Astrocyte (in vitro differentiated cells and primary cell): ENCODE measurements around the gene EPHA7. TPM values are rescaled to one million over a fixed set of nuclear protein-coding genes. Genes with fewer than 3 reads are reported as not detected.

Experiments used
- DNase-seq: peaks from one replicate; pipeline ENCODE4 v3.0.0-alpha.2; 2010; ENCODE audit warnings: low read depth
- FAIRE-seq: peaks from 2 replicates; lab custom pipeline; 2011; peaks lifted over from hg19 to GRCh38; lab: Jason Lieb, UNC
- H2AFZ ChIP-seq: 2 replicates; pipeline ENCODE4 v1.6.0; 2012; ENCODE audit warnings: low read depth, low read length, inconsistent platforms
- H3K27ac ChIP-seq: 2 replicates; pipeline ENCODE4 v1.5.1; 2011; ENCODE audit warnings: low read depth, low read length, inconsistent platforms
- H3K27me3 ChIP-seq: 2 replicates; pipeline ENCODE4 v1.6.0; 2011; ENCODE audit warnings: low read length, inconsistent platforms; ENCODE audit not compliant: insufficient read depth
- H3K36me3 ChIP-seq: 2 replicates; pipeline ENCODE4 v1.5.1; 2011; ENCODE audit warnings: low read length, inconsistent platforms; ENCODE audit not compliant: insufficient read depth
- H3K4me1 ChIP-seq: 2 replicates; pipeline ENCODE4 v1.5.1; 2011; ENCODE audit warnings: low read length, inconsistent platforms; ENCODE audit not compliant: insufficient read depth
- H3K4me2 ChIP-seq: 2 replicates; pipeline ENCODE4 v1.6.0; 2012; ENCODE audit warnings: low read length, inconsistent platforms
- H3K4me3 ChIP-seq: 2 replicates; pipeline ENCODE4 v1.5.1; 2011; ENCODE audit warnings: low read depth, mild to moderate bottlenecking, low read length, inconsistent platforms; ENCODE audit not compliant: insufficient read depth
- H3K79me2 ChIP-seq: 2 replicates; pipeline ENCODE4 v1.6.0; 2012; ENCODE audit warnings: mild to moderate bottlenecking, low read length, inconsistent platforms; ENCODE audit not compliant: insufficient read depth
- H3K9ac ChIP-seq: 2 replicates; pipeline ENCODE4 v1.6.0; 2012; ENCODE audit warnings: mild to moderate bottlenecking, low read length, inconsistent platforms
- H3K9me3 ChIP-seq: 2 replicates; pipeline ENCODE4 v1.5.1; 2012; ENCODE audit warnings: low read depth, mild to moderate bottlenecking, low read length, inconsistent platforms; ENCODE audit not compliant: insufficient read depth
- H4K20me1 ChIP-seq: 2 replicates; pipeline ENCODE4 v1.6.0; 2012; ENCODE audit warnings: low read length, inconsistent platforms; ENCODE audit not compliant: insufficient read depth
- H3K27ac Mint-ChIP-seq: one replicate; pipeline ENCODE4 v1.8.0; 2021; ENCODE audit warnings: mild to moderate bottlenecking, mixed read lengths; ENCODE audit not compliant: unreplicated experiment
- H3K27me3 Mint-ChIP-seq: one replicate; pipeline ENCODE4 v1.8.0; 2021; ENCODE audit warnings: low read depth, mixed read lengths; ENCODE audit not compliant: unreplicated experiment
- H3K36me3 Mint-ChIP-seq: one replicate; pipeline ENCODE4 v1.8.0; 2021; ENCODE audit warnings: low read depth, mixed read lengths; ENCODE audit not compliant: unreplicated experiment
- H3K4me1 Mint-ChIP-seq: one replicate; pipeline ENCODE4 v1.8.0; 2021; ENCODE audit warnings: low read depth, mixed read lengths; ENCODE audit not compliant: unreplicated experiment
- H3K4me3 Mint-ChIP-seq: one replicate; pipeline ENCODE4 v1.8.0; 2021; ENCODE audit warnings: mild to moderate bottlenecking, moderate library complexity, mixed read lengths; ENCODE audit not compliant: unreplicated experiment
- H3K9me3 Mint-ChIP-seq: one replicate; pipeline ENCODE4 v1.8.0; 2021; ENCODE audit warnings: mild to moderate bottlenecking, mixed read lengths; ENCODE audit not compliant: unreplicated experiment
- EZH2 ChIP-seq: IDR thresholded peaks from 2 replicates; pipeline ENCODE4 v1.6.1; 2012; ENCODE audit warnings: mild to moderate bottlenecking, low read length, inconsistent platforms; ENCODE audit not compliant: insufficient read depth
- total RNA-seq: library from RNA; stranded (reverse); gene quantifications from 2 replicates; pipeline ENCODE4 v1.2.1, GENCODE V29; 2021
- TF ChIP-seq, protein P1 (sequence below): IDR thresholded peaks from 2 replicates; pipeline ENCODE4 v1.5.1; 2011; ENCODE audit warnings: low read depth, mild to moderate bottlenecking, inconsistent platforms, low read length, moderate library complexity; ENCODE audit not compliant: insufficient read depth

EPHA7 gene
- total RNA-seq, 1 donor from 2014 or later: 0.82 TPM

DNA sequence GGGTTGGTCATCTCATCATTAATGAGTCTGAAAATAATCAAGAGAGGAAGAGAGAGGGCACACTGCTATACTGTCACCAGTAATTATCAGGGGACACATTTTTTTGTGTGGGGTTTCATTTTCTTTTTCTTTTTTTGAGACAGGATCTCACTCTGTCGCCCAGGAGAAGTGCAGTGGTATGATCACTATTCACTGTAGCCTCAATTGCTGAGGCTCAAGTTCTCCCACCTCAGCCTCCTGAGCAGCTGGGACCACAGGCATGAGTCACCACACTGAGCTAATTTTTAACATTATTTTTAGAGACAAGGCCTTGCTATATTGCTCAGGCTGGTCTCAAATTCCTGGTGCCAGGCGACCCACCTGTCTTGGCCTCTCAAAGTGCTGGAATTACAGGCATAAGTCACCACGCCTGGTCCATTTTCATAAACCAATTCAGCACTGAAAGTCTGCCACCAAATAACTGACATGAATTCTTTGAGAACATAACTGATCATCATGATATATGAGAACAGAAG lies 43.3 kb downstream of the EPHA7 start:
- Histone ChIP-seq H3K36me3 (no peaks in the 10 kb centered on the region), H4K20me1 (no peaks in the 10 kb centered on the region), H3K4me2 (no peak overlapping the region), H3K27me3 (no peaks in the 10 kb centered on the region), H3K9ac (no peak overlapping the region), H3K79me2 (no peaks in the 10 kb centered on the region), H3K27ac (no peak overlapping the region), H3K4me1 (no peaks in the 10 kb centered on the region), H2AFZ (no peak overlapping the region), H3K9me3 (no peaks in the 10 kb centered on the region), H3K4me3 (no peak overlapping the region)
- FAIRE-seq (no peak), DNase-seq (no peak)
- Mint-ChIP-seq H3K36me3 (no peaks in the 10 kb centered on the region), H3K4me1 (no peaks in the 10 kb centered on the region), H3K27me3 (no peaks in the 10 kb centered on the region), H3K9me3 (no peaks in the 10 kb centered on the region), H3K4me3 (no peak overlapping the region), H3K27ac (no peak overlapping the region)
- no peak for TF ChIP-seq EZH2
- TF ChIP-seq, protein P1, sequence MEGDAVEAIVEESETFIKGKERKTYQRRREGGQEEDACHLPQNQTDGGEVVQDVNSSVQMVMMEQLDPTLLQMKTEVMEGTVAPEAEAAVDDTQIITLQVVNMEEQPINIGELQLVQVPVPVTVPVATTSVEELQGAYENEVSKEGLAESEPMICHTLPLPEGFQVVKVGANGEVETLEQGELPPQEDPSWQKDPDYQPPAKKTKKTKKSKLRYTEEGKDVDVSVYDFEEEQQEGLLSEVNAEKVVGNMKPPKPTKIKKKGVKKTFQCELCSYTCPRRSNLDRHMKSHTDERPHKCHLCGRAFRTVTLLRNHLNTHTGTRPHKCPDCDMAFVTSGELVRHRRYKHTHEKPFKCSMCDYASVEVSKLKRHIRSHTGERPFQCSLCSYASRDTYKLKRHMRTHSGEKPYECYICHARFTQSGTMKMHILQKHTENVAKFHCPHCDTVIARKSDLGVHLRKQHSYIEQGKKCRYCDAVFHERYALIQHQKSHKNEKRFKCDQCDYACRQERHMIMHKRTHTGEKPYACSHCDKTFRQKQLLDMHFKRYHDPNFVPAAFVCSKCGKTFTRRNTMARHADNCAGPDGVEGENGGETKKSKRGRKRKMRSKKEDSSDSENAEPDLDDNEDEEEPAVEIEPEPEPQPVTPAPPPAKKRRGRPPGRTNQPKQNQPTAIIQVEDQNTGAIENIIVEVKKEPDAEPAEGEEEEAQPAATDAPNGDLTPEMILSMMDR: no peak

DNA sequence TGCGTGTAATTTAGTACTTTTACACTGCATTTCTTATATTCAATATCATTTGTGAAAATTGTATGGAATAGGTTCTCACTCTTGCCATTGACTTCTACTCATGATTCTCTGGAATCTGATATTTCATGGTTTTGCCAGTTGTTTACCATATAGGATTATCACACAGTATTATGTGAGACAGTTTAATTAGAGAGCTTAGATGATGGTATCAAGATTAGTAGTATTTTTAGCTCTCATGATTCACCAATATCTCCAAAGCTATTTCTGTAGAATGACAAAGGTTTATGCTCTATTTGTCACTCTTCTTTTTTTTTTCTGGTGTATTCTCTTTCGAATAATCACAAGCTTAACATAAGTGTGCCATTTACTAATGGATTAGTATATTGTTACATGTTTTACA lies 45.9 kb downstream of the EPHA7 start:
- Histone ChIP-seq H2AFZ (no peak overlapping the region), H3K9me3 (no peaks in the 10 kb centered on the region), H3K36me3 (no peaks in the 10 kb centered on the region), H3K27me3 (no peaks in the 10 kb centered on the region), H4K20me1 (no peaks in the 10 kb centered on the region), H3K79me2 (no peaks in the 10 kb centered on the region), H3K4me2 (no peak overlapping the region), H3K4me1 (no peaks in the 10 kb centered on the region), H3K27ac (no peak overlapping the region), H3K4me3 (no peak overlapping the region), H3K9ac (no peak overlapping the region)
- no peak for TF ChIP-seq EZH2
- TF ChIP-seq, protein P1: no peak
- no peaks in the 10 kb centered on the region for H3K36me3 Mint-ChIP-seq
- H3K27me3 Mint-ChIP-seq: no peaks in the 10 kb centered on the region
- H3K4me3 Mint-ChIP-seq: no peak overlapping the region
- FAIRE-seq: no peak
- no peaks in the 10 kb centered on the region for H3K4me1 Mint-ChIP-seq
- H3K27ac Mint-ChIP-seq: no peak overlapping the region
- no peak for DNase-seq
- H3K9me3 Mint-ChIP-seq: no peaks in the 10 kb centered on the region

GRCh38 chr6:93371756-93372155 lies 47.6 kb downstream of the EPHA7 start:
- no peak for FAIRE-seq
- H3K9me3 ChIP-seq: no peaks in the 10 kb centered on the region
- no peaks in the 10 kb centered on the region for H3K36me3 Mint-ChIP-seq

More at GRCh38 chr6:93371756-93372155, 47.6 kb downstream of the EPHA7 start:
- H3K27ac Mint-ChIP-seq: no peak overlapping the region
- Histone ChIP-seq H3K27me3 (no peaks in the 10 kb centered on the region), H2AFZ (no peak overlapping the region), H3K27ac (no peak overlapping the region), H3K79me2 (no peaks in the 10 kb centered on the region), H3K4me2 (no peak overlapping the region), H3K9ac (no peak overlapping the region), H4K20me1 (no peaks in the 10 kb centered on the region), H3K36me3 (no peaks in the 10 kb centered on the region), H3K4me3 (no peak overlapping the region), H3K4me1 (no peaks in the 10 kb centered on the region)
- no peak for DNase-seq
- H3K4me1 Mint-ChIP-seq: no peaks in the 10 kb centered on the region
- no peak overlapping the region for H3K4me3 Mint-ChIP-seq
- H3K9me3 Mint-ChIP-seq: no peaks in the 10 kb centered on the region
- H3K27me3 Mint-ChIP-seq: no peaks in the 10 kb centered on the region
- TF ChIP-seq, protein P1: no peak
- TF ChIP-seq EZH2: no peak
